NCI-H146 (cell line): ENCODE data around the gene ELAPOR2.
"Not testable (repeated sequence)": the region's sequence is repeated elsewhere in the genome, so short reads cannot be mapped to it uniquely, and the experiment has no call there.

ENCODE experiments used
- DNase-seq: peaks from one replicate; lab custom pipeline; 2025; lab: John Stamatoyannopoulos, UW

Gene ELAPOR2, protein sequence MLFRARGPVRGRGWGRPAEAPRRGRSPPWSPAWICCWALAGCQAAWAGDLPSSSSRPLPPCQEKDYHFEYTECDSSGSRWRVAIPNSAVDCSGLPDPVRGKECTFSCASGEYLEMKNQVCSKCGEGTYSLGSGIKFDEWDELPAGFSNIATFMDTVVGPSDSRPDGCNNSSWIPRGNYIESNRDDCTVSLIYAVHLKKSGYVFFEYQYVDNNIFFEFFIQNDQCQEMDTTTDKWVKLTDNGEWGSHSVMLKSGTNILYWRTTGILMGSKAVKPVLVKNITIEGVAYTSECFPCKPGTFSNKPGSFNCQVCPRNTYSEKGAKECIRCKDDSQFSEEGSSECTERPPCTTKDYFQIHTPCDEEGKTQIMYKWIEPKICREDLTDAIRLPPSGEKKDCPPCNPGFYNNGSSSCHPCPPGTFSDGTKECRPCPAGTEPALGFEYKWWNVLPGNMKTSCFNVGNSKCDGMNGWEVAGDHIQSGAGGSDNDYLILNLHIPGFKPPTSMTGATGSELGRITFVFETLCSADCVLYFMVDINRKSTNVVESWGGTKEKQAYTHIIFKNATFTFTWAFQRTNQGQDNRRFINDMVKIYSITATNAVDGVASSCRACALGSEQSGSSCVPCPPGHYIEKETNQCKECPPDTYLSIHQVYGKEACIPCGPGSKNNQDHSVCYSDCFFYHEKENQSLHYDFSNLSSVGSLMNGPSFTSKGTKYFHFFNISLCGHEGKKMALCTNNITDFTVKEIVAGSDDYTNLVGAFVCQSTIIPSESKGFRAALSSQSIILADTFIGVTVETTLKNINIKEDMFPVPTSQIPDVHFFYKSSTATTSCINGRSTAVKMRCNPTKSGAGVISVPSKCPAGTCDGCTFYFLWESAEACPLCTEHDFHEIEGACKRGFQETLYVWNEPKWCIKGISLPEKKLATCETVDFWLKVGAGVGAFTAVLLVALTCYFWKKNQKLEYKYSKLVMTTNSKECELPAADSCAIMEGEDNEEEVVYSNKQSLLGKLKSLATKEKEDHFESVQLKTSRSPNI

GRCh38 chr7:87059525-87060287 is at the start of gene ELAPOR2:
Gene ELAPOR2 (minus strand): TSS chr7:87059654. CDS start chr7:87059513, 141 bp downstream.
- peak; percentile 95 for DNase-seq

DNA sequence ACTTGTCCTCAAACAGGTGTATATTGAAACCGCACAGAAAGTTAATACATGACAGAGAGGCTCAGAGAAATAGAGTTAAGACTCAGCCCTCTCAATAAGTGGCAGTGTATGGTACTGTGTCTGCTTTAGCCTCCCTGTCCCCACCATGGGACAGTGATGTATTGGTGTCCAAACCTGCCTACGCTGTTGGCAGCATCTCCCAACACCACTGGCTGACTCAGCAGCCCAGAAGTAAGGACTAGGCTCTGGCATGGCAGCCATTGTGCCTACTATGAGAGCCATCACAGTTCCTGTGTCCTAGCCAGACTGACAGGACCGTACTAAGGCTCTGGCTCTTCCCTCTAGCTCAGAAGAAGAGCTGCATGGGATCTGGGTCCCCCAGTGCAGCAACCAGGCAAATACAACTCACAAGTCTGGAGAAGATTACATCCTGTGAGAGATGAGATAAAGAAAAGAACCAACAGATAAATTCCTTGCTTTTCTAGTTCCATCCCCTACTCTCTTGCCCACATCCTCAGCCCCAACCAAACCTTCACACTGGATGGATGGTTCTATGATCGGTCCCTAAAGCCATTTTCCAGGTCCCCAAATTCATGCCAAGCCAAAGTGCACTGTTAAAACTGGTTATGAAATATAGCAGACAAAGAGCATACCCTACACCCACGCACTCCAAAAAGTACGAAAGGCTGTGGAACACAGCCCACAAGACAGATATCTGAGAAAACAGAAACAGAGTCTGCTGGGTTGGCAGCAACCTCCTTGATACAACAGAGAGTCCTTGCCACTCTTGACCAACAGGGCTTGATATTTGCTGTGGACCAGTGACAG is 48.7 kb upstream of the ELAPOR2 start:
- no peak for DNase-seq

GRCh38 chr7:87106974-87107612 is 47.6 kb upstream of the ELAPOR2 start:
- no peak for DNase-seq

DNA sequence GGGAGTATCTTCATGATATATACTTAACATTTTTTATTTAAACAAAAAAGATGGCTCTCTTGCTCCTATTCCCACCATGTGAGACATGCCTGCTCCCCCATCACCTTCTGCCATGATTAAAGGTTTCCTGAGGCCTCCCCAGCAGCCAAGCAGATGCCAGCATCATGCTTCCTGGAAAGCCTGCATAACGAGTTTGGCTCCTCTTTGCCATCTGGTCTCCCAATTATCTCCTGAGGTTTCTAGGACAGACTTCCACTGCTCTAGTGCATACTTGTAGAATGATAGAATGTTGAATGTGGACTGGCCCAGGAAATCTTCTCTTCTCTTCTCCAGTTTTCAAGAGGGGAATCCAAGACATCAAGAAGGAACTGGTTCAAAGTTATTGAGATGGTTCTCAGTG is 45.9 kb upstream of the ELAPOR2 start:
- no peak for DNase-seq

GRCh38 chr7:87100326-87100725 is 40.9 kb upstream of the ELAPOR2 start:
- no peak for DNase-seq

DNA sequence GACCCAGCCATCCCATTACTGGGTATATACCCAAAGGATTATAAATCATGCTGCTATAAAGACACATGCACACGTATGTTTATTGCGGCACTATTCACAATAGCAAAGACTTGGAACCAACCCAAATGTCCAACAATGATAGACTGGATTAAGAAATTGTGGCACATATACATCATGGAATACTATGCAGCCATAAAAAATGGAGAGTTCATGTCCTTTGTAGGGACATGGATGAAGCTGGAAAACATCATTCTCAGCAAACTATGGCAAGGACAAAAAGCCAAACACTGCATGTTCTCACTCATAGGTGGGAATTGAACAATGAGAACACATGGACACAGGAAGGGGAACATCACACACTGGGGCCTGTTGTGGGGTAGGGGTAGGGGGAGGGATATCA is 37.9 kb upstream of the ELAPOR2 start:
- not testable (repeated sequence) for DNase-seq

DNA sequence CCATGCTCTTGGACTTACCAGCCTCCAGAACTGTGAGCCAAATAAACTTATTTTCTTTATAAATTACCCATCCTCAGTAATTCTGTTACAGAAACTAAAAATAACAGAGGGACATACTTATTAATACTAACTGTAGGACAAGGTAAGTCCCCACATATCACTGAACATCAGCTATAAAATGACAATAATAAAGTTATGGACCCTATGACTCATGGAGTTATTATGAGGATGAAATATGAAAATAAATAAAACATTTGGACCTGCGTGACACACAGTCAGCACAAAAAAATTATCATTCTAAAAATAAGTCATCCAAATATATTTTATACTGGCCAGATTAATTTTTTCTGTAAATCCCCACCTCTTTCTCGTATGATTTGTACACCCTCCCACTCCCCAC is 34.9 kb upstream of the ELAPOR2 start:
- DNase-seq = no peak

DNA sequence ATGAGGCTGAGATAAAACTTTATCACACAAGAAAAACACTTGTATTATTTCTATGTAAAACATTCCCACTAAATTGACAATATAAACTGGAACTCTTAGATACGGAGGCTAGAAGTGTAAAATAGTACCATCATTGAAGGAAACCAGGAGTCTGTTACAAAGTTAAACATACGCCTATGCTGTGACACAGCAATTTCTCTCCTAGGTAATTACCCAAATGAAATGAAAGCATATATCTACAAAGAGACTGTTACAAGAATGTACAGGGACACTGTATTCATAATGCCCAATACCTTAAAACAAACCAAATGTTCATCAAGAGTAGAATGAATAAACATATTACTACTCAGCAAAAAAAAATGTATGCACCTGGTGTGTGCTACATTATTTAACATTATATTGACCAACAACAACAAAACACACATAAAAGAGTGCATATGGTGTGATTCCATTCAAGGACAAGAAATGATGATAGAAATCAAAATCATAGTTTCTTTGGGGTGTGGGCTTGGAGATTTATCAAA is 33.2 kb upstream of the ELAPOR2 start:
- DNase-seq = no peak

GRCh38 chr7:87091487-87092066 is 32.1 kb upstream of the ELAPOR2 start:
- no peak for DNase-seq

GRCh38 chr7:87083865-87084519 is 24.5 kb upstream of the ELAPOR2 start:
- DNase-seq = no peak

- no peak for DNase-seq
Observed at GRCh38 chr7:87082675-87083074, 23.2 kb upstream of the ELAPOR2 start.

- DNase-seq = no peak
Observed at GRCh38 chr7:87075671-87076404, 16.4 kb upstream of the ELAPOR2 start.

DNA sequence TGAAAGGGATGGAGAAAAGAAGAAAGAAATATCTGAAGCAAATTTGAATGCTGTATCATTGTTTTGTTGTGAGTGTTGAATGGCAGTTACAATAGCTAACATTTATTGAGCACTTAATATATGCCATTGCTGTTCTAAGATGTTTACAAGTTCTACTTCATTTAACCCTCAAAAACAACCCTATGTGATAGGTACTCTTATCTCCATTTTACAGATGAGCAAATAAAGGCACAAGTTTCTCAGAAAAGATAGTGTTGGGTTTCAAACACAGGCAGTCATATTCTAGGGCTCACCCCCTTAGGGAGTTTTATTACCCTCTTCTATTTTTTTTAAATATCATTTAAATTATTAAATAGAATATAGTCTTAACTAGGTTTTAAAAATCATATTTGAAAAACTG is 8.3 kb upstream of the ELAPOR2 start:
- DNase-seq = no peak

DNA sequence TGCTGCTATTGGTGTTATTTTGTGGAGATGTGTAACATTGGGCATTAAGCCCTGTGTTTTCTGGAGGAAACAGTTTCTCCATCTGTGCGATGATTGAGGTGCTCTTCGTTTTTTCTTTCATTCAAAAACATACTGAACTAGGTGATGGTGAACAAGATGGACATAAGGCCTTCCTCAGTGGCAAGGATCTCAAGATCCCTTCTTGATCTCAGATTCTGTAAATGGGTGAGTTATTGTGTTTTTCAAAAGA is 759 bp upstream of the ELAPOR2 start:
- DNase-seq = no peak

DNA sequence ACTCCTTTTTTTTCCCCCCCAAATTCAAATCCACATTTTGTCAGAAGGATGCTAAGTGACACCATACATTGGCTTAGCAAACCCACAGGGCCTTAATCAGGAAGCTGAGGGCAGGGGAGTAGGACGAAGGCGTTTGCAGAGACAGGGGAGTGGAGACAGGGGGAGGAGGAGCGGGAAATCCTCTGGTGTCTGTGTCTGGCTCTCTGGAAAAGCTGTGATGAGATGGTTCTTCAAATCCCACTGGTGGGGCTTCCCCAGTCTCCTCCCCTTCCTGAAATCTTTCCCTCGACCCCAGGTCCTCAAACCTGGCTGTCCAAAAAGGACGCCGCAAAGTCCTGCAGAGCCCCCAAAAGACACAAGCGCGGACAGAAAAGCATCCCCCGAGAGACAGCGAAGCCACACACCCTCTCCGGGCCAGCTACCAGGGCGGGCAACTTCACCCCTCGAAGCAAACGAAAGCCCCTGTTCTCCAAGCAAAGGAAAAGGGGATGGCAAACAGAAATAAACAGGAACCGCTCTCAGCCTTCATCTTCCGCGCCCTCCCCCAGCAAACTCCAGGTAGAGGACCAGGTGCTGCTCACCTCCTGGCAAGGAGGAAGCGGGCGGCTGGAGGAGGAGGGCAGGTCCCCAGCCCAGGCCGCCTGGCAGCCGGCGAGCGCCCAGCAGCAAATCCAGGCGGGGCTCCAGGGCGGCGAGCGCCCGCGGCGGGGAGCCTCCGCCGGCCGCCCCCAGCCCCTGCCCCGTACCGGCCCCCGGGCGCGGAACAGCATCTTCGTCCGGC is 520 bp downstream of the ELAPOR2 start:
- DNase-seq = peak; percentile 82

- DNase-seq = no peak
Observed at GRCh38 chr7:87057210-87057609, 2.2 kb downstream of the ELAPOR2 start.

GRCh38 chr7:87056346-87056745 is 3.1 kb downstream of the ELAPOR2 start:
- DNase-seq = no peak

DNA sequence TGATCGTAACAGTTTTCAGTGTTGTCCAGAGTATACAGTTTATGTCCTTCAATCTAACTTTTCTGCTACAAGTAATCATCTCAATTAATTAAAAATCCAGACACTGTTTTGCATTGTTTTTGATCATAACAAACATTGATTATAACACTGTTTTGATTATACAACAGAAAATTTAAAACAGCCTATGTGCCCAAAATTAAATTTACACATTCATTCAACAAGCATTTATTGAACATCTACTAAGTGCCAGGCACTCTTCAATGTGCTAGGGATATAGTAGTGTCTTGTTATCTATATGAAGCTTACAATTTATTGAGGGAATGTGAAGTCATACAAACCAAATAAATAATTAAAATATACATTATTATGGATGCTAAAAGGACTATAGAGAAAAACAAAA is 10.6 kb downstream of the ELAPOR2 start:
- DNase-seq = no peak
